Measurements from ENCODE around the gene POU2F3. TPM values are rescaled to one million over a fixed set of nuclear protein-coding genes. Genes with fewer than 3 reads are reported as not detected.

The POU2F3 gene
- total RNA-seq, 1 experiment from 2014 or later = 0.62 TPM

DNA sequence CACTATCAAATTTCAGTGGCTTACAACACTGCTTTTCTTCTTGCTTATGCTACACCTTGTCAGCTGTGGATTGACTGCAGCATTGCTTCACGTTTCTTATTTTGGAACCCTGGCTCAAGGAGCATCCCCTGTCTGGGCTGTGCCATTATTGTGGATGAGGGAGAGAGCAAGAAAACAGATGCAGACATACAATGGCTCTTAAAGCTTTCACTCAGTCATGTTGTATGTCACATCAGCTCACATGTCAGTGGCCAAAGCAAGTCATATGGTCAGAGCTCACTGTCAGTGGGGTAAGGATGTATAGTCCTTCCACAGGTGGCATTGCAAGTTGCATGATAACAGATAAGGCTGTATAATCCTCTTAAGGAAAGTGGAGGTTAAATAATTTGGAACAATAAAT lies 106.3 kb downstream of the POU2F3 start:
- TF ChIP-seq EZH2 (IDR thresholded peaks at IDR 0.05; ENCODE audit: low read length, unreplicated experiment) = no peak
- Histone ChIP-seq H3K9me3 (ENCODE audit: low read length) (no peaks in the 10 kb centered on the region), H3K27me3 (ENCODE audit: low read length) (no peaks in the 10 kb centered on the region), H3K4me2 (ENCODE audit: low read length) (no peak overlapping the region), H3K79me2 (ENCODE audit: low read length) (peaks cover 94% of the 10 kb centered on the region), H3K27ac (ENCODE audit: low read length) (no peak overlapping the region), H3K36me3 (ENCODE audit: low read depth, low read length) (no peaks in the 10 kb centered on the region), H3K9me2 (replicated peaks; ENCODE audit: low read length) (no peaks in the 10 kb centered on the region), H3K9ac (ENCODE audit: low read length) (no peak overlapping the region), H3K4me1 (ENCODE audit: insufficient read depth, low read length) (peaks cover 27% of the 10 kb centered on the region), H3F3A (ENCODE audit: low read length, unreplicated experiment) (no peaks in the 10 kb centered on the region), H4K20me1 (ENCODE audit: low read length) (peaks cover 62% of the 10 kb centered on the region), H2AFZ (ENCODE audit: low read length) (no peak overlapping the region), H3K4me3 (ENCODE audit: low read length) (no peak overlapping the region)
- no TSS peak for BruUV-seq (replicated peaks)
- ChIA-PET POLR2A (ENCODE audit: unreplicated experiment) (interaction anchor here (0.6 kb wide), 1 partner anchor 31 kb away, joined by 7 read pairs; no protein-coding TSS in a partner anchor), CTCF (interaction anchor here (0.6 kb wide), 1 partner anchor 16 kb away, joined by 3 read pairs; no protein-coding TSS in a partner anchor)
- intact Hi-C loops (cut with micrococcal nuclease) = no loop called here
- ATAC-seq (no peak), DNase-seq (no peak)

DNA sequence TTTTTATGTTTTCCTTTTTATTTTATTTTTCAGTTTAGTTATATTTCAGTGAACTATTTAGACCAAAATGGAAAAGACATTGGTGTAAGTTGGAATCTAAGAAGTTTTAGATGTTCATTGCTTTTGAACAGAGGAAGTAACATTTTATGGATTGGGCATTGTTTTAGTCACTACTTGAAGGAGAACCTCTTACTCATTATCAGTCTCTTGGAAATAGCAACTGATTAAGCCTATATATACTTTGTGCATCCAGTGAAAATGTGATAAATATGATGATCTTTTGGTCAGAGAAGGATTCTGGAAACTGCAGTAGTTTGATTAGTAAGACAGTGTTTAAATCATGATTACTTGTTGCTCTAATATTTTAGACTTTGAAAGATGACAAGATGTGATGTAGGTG lies 110.7 kb downstream of the POU2F3 start:
- Histone ChIP-seq H3K9me3 (ENCODE audit: low read length) (no peaks in the 10 kb centered on the region), H3K79me2 (ENCODE audit: low read length) (peaks cover 95% of the 10 kb centered on the region), H3K4me3 (ENCODE audit: low read length) (no peak overlapping the region), H3K9ac (ENCODE audit: low read length) (no peak overlapping the region), H3K27ac (ENCODE audit: low read length) (no peak overlapping the region), H4K20me1 (ENCODE audit: low read length) (peaks cover 28% of the 10 kb centered on the region; the same call in 1 of the 2 replicates), H3K4me1 (ENCODE audit: insufficient read depth, low read length) (peaks cover 4% of the 10 kb centered on the region; the same call in 1 of the 2 replicates), H3K9me2 (replicated peaks; ENCODE audit: low read length) (no peaks in the 10 kb centered on the region), H3K4me2 (ENCODE audit: low read length) (no peak overlapping the region), H3K27me3 (ENCODE audit: low read length) (no peaks in the 10 kb centered on the region), H2AFZ (ENCODE audit: low read length) (no peak overlapping the region), H3F3A (ENCODE audit: low read length, unreplicated experiment) (no peaks in the 10 kb centered on the region), H3K36me3 (ENCODE audit: low read depth, low read length) (no peaks in the 10 kb centered on the region)
- ChIA-PET CTCF (no interaction called here), POLR2A (ENCODE audit: unreplicated experiment) (no interaction called here)
- ATAC-seq (no peak), DNase-seq (no peak)
- intact Hi-C loops (cut with micrococcal nuclease) = no loop called here
- no peak for TF ChIP-seq CTCF (conservative IDR thresholded peaks at IDR 0.05; ENCODE audit: low read depth, low read length)
- TF ChIP-seq EZH2phosphoT487 (IDR thresholded peaks at IDR 0.05; ENCODE audit: borderline replicate concordance, low read length) = no peak
- no peak for TF ChIP-seq EZH2 (IDR thresholded peaks at IDR 0.05; ENCODE audit: low read length, unreplicated experiment)
- BruUV-seq (replicated peaks) = no TSS peak

GRCh38 chr11:120352405-120352804 lies 112.5 kb downstream of the POU2F3 start:
- ATAC-seq (no peak), DNase-seq (no peak)
- H3K4me3 ChIP-seq (ENCODE audit: low read length) = no peak overlapping the region
- H3K9ac ChIP-seq (ENCODE audit: low read length) = no peak overlapping the region
- H3K4me2 ChIP-seq (ENCODE audit: low read length) = no peak overlapping the region
- ChIA-PET CTCF (no interaction called here), POLR2A (ENCODE audit: unreplicated experiment) (no interaction called here)
- H3K36me3 ChIP-seq (ENCODE audit: low read depth, low read length) = no peaks in the 10 kb centered on the region
- no peak overlapping the region for H2AFZ ChIP-seq (ENCODE audit: low read length)
- no peaks in the 10 kb centered on the region for H3K9me3 ChIP-seq (ENCODE audit: low read length)
- H4K20me1 ChIP-seq (ENCODE audit: low read length) = peaks cover 23% of the 10 kb centered on the region; the same call in 1 of the 2 replicates
- H3K79me2 ChIP-seq (ENCODE audit: low read length) = peaks cover 93% of the 10 kb centered on the region
- H3K9me2 ChIP-seq (replicated peaks; ENCODE audit: low read length) = no peaks in the 10 kb centered on the region
- H3K27ac ChIP-seq (ENCODE audit: low read length) = no peak overlapping the region
- TF ChIP-seq EZH2phosphoT487 (IDR thresholded peaks at IDR 0.05; ENCODE audit: borderline replicate concordance, low read length) = no peak
- no peak for TF ChIP-seq CTCF (conservative IDR thresholded peaks at IDR 0.05; ENCODE audit: low read depth, low read length)
- TF ChIP-seq EZH2 (IDR thresholded peaks at IDR 0.05; ENCODE audit: low read length, unreplicated experiment) = no peak
- no peaks in the 10 kb centered on the region for H3F3A ChIP-seq (ENCODE audit: low read length, unreplicated experiment)
- H3K27me3 ChIP-seq (ENCODE audit: low read length) = no peaks in the 10 kb centered on the region
- peaks cover 4% of the 10 kb centered on the region; the same call in 1 of the 2 replicates for H3K4me1 ChIP-seq (ENCODE audit: insufficient read depth, low read length)
- BruUV-seq (replicated peaks) = no TSS peak
- intact Hi-C loops (cut with micrococcal nuclease) = no loop called here
